GM19099 (cell line): ENCODE data around the gene CEND1.

ENCODE experiments used
- POLR2A ChIP-seq: IDR thresholded peaks from 3 replicates; pipeline ENCODE4 v1.6.1; 2011; ENCODE audit warnings: low read depth; ENCODE audit not compliant: insufficient read length; ENCODE audit errors: extremely low read depth

The CEND1 gene

GRCh38 chr11:772429-773390 is 17.2 kb downstream of the CEND1 start:
- TF ChIP-seq POLR2A: no peak

- TF ChIP-seq POLR2A: no peak
Measured at GRCh38 chr11:771617-772204, 18.2 kb downstream of the CEND1 start.

GRCh38 chr11:770642-771616 is 19.0 kb downstream of the CEND1 start:
- no peak for TF ChIP-seq POLR2A

GRCh38 chr11:769887-770641 is 19.8 kb downstream of the CEND1 start:
- no peak for TF ChIP-seq POLR2A

GRCh38 chr11:767238-767637 is 22.7 kb downstream of the CEND1 start:
- TF ChIP-seq POLR2A: no peak

- TF ChIP-seq POLR2A: no peak
Measured at GRCh38 chr11:766936-767210, 23.0 kb downstream of the CEND1 start.

- no peak for TF ChIP-seq POLR2A
Measured at GRCh38 chr11:766106-766935, 23.6 kb downstream of the CEND1 start.

- no peak for TF ChIP-seq POLR2A
Measured at GRCh38 chr11:765802-766091, 24.1 kb downstream of the CEND1 start.

- TF ChIP-seq POLR2A: no peak
Measured at GRCh38 chr11:765025-765801, 24.7 kb downstream of the CEND1 start.

- TF ChIP-seq POLR2A: no peak
Measured at GRCh38 chr11:764322-765024, 25.4 kb downstream of the CEND1 start.

- TF ChIP-seq POLR2A: no peak
Measured at GRCh38 chr11:763549-764321, 26.2 kb downstream of the CEND1 start.

- no peak for TF ChIP-seq POLR2A
Measured at GRCh38 chr11:763073-763463, 26.8 kb downstream of the CEND1 start.
